Mononuclear cell (primary cell): Measurements from ENCODE around the gene RASEF. TPM values are rescaled to one million over a fixed set of nuclear protein-coding genes. Genes with fewer than 3 reads are reported as not detected.
"Not testable (repeated sequence)": the region's sequence is repeated elsewhere in the genome, so short reads cannot be mapped to it uniquely, and the experiment has no call there.

Source experiments
- H3K27me3 ChIP-seq: 2 replicates; pipeline ENCODE4 v1.6.0; 2011; ENCODE audit warnings: low read length, control low read depth; ENCODE audit not compliant: insufficient read depth
- H3K4me1 ChIP-seq: 2 replicates; pipeline ENCODE4 v1.5.1; 2011; ENCODE audit warnings: mild to moderate bottlenecking, low read length, control low read depth; ENCODE audit not compliant: insufficient read depth
- H3K4me3 ChIP-seq: 2 replicates; pipeline ENCODE4 v1.5.1; 2011; ENCODE audit warnings: mild to moderate bottlenecking, low read length, moderate library complexity
- H3K9me3 ChIP-seq: 2 replicates; pipeline ENCODE4 v1.5.1; 2011; ENCODE audit warnings: low read depth, mild to moderate bottlenecking, control low read depth, low read length
- total RNA-seq: library from RNA; depleted of rRNA; stranded (reverse); fragments of >200 nt; gene quantifications from one replicate; pipeline ENCODE4 v1.2.3, GENCODE V29; 2012

Gene RASEF
- total RNA-seq, 1 donor, result under 0.01 TPM

DNA sequence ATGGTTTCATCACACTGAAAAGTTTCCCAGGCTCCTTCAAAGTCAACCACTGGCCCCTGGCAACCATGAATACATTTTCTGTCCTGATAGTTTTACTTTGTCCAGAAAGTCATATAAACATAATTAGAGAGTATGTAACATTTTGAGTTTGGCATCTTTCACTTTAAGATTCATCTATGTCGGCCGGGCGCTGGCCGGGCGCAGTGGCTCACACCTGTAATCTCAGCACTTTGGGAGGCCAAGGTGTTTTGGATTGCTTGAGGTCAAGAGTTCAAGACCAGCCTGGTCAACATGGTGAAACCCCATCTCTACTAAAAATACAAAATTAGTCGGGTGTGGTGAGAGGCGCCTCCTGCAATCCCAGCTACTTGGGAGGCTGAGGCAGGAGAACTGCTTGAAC, 126.4 kb downstream of the RASEF start:
- not testable (repeated sequence) for H3K4me1 ChIP-seq, H3K4me3 ChIP-seq, H3K9me3 ChIP-seq, H3K27me3 ChIP-seq

DNA sequence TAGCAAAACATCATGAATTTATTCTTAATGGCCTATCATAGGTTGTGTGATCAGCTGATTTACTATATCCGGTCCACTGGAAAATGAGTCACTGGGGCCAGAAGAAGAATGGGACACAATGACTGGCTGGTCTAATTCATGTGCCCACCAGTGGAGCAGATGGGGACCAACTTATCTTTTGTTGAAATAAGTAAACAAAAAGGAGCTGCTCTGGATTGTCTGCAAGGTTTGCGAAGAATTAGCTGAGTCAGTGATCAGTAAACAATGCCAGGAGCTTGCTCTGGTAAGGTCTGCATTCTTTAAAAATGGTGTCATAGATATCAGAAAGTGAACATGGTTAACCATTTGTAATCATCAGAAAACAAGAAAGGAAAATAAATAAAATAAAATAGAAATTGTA, 128.0 kb downstream of the RASEF start:
- no peak overlapping the region for H3K4me3 ChIP-seq
- no peaks in the 10 kb centered on the region for H3K9me3 ChIP-seq
- no peaks in the 10 kb centered on the region for H3K27me3 ChIP-seq
- no peaks in the 10 kb centered on the region for H3K4me1 ChIP-seq

DNA sequence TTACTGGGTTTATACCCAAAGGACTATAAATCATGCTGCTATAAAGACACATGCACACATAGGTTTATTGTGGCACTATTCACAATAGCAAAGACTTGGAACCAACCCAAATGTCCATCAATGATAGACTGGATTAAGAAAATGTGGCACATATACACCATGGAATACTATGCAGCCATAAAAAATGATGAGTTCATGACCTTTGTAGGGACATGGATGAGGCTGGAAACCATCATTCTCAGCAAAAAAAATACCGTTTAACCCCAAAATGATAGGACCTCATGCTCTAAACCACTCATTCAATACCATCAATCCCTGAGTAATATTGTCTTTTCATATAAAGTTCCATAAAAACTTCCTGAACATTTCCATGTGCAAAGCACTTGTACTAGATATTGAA, 128.9 kb downstream of the RASEF start:
- H3K4me1 ChIP-seq, H3K27me3 ChIP-seq, H3K4me3 ChIP-seq, H3K9me3 ChIP-seq: not testable (repeated sequence)

DNA sequence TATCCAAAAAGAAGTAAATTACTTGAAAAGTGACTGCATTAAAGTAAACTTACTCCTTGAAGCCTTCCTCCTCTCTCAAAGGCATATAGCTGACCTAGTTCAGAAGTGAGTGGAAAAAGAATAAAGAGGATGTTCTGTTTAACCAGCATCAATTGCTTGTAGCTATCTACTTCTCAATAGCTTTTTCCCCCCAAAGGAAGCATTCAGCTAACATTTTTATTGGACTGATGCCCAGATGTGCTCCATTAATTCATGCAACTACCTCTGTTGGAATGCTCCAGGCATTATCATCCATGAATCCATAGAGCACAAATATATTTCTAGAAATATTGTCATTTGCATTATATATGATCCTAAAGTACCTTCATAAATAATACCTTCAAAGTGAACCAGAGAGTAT, 132.8 kb downstream of the RASEF start:
- H3K9me3 ChIP-seq, result no peaks in the 10 kb centered on the region
- H3K27me3 ChIP-seq, result no peaks in the 10 kb centered on the region
- no peak overlapping the region for H3K4me3 ChIP-seq
- H3K4me1 ChIP-seq, result no peaks in the 10 kb centered on the region
